Parathyroid adenoma (tissue), 2 donors: ENCODE results near the gene FBXL15.

ENCODE experiments used
- H2AFZ ChIP-seq: fragments of 300-600 bp; sonication (generic); one replicate; pipeline ENCODE4 v1.7.0; 2017; ENCODE audit warnings: antibody characterized with exemption, mild to moderate bottlenecking
- H3K27ac ChIP-seq: fragments of 300-600 bp; sonication (generic); one replicate; pipeline ENCODE4 v1.7.0; 2017
- H3K27me3 ChIP-seq: fragments of 300-600 bp; sonication (generic); one replicate; pipeline ENCODE4 v1.7.0; 2017; ENCODE audit warnings: low read length; ENCODE audit not compliant: control insufficient read depth, insufficient read depth
- H3K36me3 ChIP-seq: fragments of 300-600 bp; sonication (generic); one replicate; pipeline ENCODE4 v1.7.0; 2017; ENCODE audit warnings: low read length; ENCODE audit not compliant: control insufficient read depth, insufficient read depth
- H3K4me1 ChIP-seq: fragments of 300-600 bp; sonication (generic); one replicate; pipeline ENCODE4 v1.7.0; 2017; ENCODE audit warnings: control low read depth
- H3K4me2 ChIP-seq: fragments of 300-600 bp; sonication (generic); one replicate; pipeline ENCODE4 v1.7.0; 2017; ENCODE audit warnings: low read length
- H3K4me3 ChIP-seq: fragments of 300-600 bp; sonication (generic); one replicate; pipeline ENCODE4 v1.7.0; 2017; ENCODE audit warnings: low read depth, low read length
- H3K79me2 ChIP-seq: fragments of 300-600 bp; sonication (generic); one replicate; pipeline ENCODE4 v1.7.0; 2017; ENCODE audit warnings: control low read depth
- H3K9ac ChIP-seq: fragments of 300-600 bp; sonication (generic); one replicate; pipeline ENCODE4 v1.7.0; 2017; ENCODE audit warnings: mild to moderate bottlenecking
- H3K9me3 ChIP-seq: fragments of 300-600 bp; sonication (generic); one replicate; pipeline ENCODE4 v1.7.0; 2017; ENCODE audit warnings: low read length; ENCODE audit not compliant: control insufficient read depth
- TF ChIP-seq, protein P1 (sequence below): fragments of 300-600 bp; sonication (generic); IDR thresholded peaks from one replicate; pipeline ENCODE4 v1.7.0; 2017; ENCODE audit warnings: antibody characterized with exemption, mild to moderate bottlenecking
- donor health status: primary hyperparathyroidism.

The FBXL15 gene

GRCh38 chr10:102400076-102400475, 20.6 kb upstream of the FBXL15 start:
- Histone ChIP-seq H3K4me3 (no peak overlapping the region), H2AFZ (no peak overlapping the region), H3K4me2 (peak overlapping the region; percentile 96), H3K4me1 (peaks cover 11% of the 10 kb centered on the region), H3K27me3 (no peaks in the 10 kb centered on the region), H3K79me2 (no peaks in the 10 kb centered on the region), H3K36me3 (no peaks in the 10 kb centered on the region), H3K27ac (no peak overlapping the region), H3K9ac (no peak overlapping the region), H3K9me3 (no peaks in the 10 kb centered on the region)
- TF ChIP-seq, protein P1, sequence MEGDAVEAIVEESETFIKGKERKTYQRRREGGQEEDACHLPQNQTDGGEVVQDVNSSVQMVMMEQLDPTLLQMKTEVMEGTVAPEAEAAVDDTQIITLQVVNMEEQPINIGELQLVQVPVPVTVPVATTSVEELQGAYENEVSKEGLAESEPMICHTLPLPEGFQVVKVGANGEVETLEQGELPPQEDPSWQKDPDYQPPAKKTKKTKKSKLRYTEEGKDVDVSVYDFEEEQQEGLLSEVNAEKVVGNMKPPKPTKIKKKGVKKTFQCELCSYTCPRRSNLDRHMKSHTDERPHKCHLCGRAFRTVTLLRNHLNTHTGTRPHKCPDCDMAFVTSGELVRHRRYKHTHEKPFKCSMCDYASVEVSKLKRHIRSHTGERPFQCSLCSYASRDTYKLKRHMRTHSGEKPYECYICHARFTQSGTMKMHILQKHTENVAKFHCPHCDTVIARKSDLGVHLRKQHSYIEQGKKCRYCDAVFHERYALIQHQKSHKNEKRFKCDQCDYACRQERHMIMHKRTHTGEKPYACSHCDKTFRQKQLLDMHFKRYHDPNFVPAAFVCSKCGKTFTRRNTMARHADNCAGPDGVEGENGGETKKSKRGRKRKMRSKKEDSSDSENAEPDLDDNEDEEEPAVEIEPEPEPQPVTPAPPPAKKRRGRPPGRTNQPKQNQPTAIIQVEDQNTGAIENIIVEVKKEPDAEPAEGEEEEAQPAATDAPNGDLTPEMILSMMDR, result no peak

- no peak overlapping the region for H2AFZ ChIP-seq
- no peak overlapping the region for H3K27ac ChIP-seq
- H3K9me3 ChIP-seq, result no peaks in the 10 kb centered on the region
- peaks cover 11% of the 10 kb centered on the region for H3K4me1 ChIP-seq
- H3K4me3 ChIP-seq, result no peak overlapping the region
- no peaks in the 10 kb centered on the region for H3K27me3 ChIP-seq
- no peak overlapping the region for H3K4me2 ChIP-seq
- TF ChIP-seq, protein P1, result no peak
- H3K36me3 ChIP-seq, result no peaks in the 10 kb centered on the region
- no peaks in the 10 kb centered on the region for H3K79me2 ChIP-seq
- H3K9ac ChIP-seq, result no peak overlapping the region
These were observed 19.9 kb upstream of the FBXL15 start for GRCh38 chr10:102400598-102401341.

DNA sequence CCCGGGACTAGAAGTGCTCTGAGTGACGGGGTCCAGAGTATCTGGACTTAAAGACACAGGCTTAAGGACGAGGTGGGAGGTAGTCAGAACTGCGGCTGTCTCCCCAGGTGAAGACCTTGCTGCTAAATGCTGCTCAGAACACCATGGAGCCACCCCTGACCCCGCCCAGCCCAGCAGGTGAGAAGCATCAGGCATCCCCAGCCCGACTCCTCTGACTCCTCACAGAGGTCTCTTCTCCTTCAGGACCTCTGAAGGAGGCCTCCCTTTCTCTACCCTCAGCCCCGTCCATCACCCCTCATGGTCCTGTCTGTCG, 19.3 kb upstream of the FBXL15 start:
- Histone ChIP-seq H2AFZ (no peak overlapping the region), H3K4me2 (no peak overlapping the region), H3K4me3 (no peak overlapping the region), H3K27ac (no peak overlapping the region), H3K79me2 (no peaks in the 10 kb centered on the region), H3K4me1 (peaks cover 7% of the 10 kb centered on the region), H3K27me3 (no peaks in the 10 kb centered on the region), H3K9me3 (no peaks in the 10 kb centered on the region), H3K36me3 (no peaks in the 10 kb centered on the region), H3K9ac (no peak overlapping the region)
- TF ChIP-seq, protein P1, result no peak

DNA sequence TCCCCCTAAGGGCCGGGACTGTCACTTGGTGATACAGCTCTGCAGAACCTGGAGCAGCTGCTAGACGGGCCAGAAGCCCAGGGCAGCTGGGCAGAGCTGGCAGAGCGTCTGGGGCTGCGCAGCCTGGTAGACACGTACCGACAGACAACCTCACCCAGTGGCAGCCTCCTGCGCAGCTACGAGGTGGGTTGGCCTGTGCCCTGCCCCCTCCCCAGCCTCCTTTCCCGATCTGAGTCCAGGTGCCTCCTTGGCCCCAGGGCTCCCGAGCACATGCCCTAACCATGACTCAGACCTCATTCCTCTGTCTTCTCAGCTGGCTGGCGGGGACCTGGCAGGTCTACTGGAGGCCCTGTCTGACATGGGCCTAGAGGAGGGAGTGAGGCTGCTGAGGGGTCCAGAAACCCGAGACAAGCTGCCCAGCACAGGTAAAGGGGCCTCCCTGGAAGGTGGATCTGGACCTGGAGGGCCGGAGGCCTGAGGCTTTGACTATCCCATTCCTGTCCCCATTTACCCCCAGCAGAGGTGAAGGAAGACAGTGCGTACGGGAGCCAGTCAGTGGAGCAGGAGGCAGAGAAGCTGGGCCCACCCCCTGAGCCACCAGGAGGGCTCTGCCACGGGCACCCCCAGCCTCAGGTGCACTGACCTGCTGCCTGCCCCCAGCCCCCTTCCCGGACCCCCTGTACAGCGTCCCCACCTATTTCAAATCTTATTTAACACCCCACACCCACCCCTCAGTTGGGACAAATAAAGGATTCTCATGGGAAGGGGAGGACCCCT, 18.7 kb upstream of the FBXL15 start:
- H3K9ac ChIP-seq, result no peak overlapping the region
- no peaks in the 10 kb centered on the region for H3K27me3 ChIP-seq
- no peak overlapping the region for H3K27ac ChIP-seq
- H3K4me2 ChIP-seq, result no peak overlapping the region
- no peak overlapping the region for H3K4me3 ChIP-seq
- no peak overlapping the region for H2AFZ ChIP-seq
- peaks cover 7% of the 10 kb centered on the region for H3K4me1 ChIP-seq
- H3K79me2 ChIP-seq, result no peaks in the 10 kb centered on the region
- no peaks in the 10 kb centered on the region for H3K9me3 ChIP-seq
- TF ChIP-seq, protein P1, result no peak
- H3K36me3 ChIP-seq, result no peaks in the 10 kb centered on the region
